ENCODE data around the gene PTPN4.

The PTPN4 gene

DNA sequence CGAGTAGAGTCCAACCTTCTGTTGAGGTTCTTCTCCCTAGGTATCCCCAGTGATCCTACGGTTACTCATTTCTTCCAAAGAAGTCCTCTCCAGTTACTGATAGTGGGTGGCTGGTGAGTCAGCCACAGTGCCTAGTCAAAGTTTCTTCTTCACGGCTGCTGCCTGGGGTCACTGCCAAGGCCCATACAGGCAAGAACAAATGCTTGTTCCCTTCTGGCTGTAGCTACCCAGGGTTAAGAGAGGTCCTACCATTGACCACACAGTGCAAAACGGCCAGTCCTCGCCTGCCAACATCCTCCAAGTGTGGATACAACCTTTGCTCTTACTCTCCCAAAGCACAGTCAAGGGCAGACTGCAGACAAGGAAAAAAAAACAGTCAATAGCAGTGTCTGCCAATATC is 2.9 kb upstream of the PTPN4 start:
- peak; percentile 60 for DNase-seq
- no peak overlapping the region for H2BK15ac ChIP-seq (ENCODE audit: low read depth, poor library complexity, severe bottlenecking)
- H4K8ac ChIP-seq (ENCODE audit: low read length), result no peak overlapping the region
- H3K9ac ChIP-seq (ENCODE audit: low read length), result no peak overlapping the region
- H3K4me2 ChIP-seq (ENCODE audit: low read length, poor library complexity, severe bottlenecking), result no peak overlapping the region
- H3K27me3 ChIP-seq (ENCODE audit: control insufficient read depth in 1 of 2, insufficient read depth in 1 of 2, low read length in 2 of 2), result no peaks in the 10 kb centered on the region
- H2BK5ac ChIP-seq (ENCODE audit: low read depth, low read length, poor library complexity, severe bottlenecking), result no peak overlapping the region
- H3K4me3 ChIP-seq (ENCODE audit: insufficient read depth in 1 of 2, low read depth in 1 of 2, low read length in 2 of 2), result no peak overlapping the region
- peaks cover 1% of the 10 kb centered on the region for H3K79me1 ChIP-seq (replicated peaks; ENCODE audit: low read length, poor library complexity, severe bottlenecking)
- no peak overlapping the region for H3K4ac ChIP-seq (ENCODE audit: low read depth in 1 of 2, low read length in 2 of 2)
- H3K18ac ChIP-seq (ENCODE audit: low read depth in 1 of 2, low read length in 2 of 2), result peak overlapping the region in 1 of 2 experiments; percentile 42
- 82% methylated on average over 5 of the region's 5 CpGs for WGBS
- H2BK120ac ChIP-seq (ENCODE audit: low read depth, low read length), result no peak overlapping the region
- no peak overlapping the region for H3K27ac ChIP-seq (ENCODE audit: low read length, poor library complexity, severe bottlenecking)
- no peaks in the 10 kb centered on the region for H3K36me3 ChIP-seq (ENCODE audit: control insufficient read depth in 1 of 2, insufficient read depth in 2 of 2, low read depth in 1 of 2, low read length in 2 of 2)
- H4K91ac ChIP-seq (ENCODE audit: low read length), result no peak overlapping the region
- H2AFZ ChIP-seq (ENCODE audit: low read depth, low read length), result no peak overlapping the region
- H3K23ac ChIP-seq (ENCODE audit: low read length in 2 of 2), result no peak overlapping the region
- H2AK5ac ChIP-seq (ENCODE audit: low read length, severe bottlenecking), result no peak overlapping the region
- no peak overlapping the region for H3K14ac ChIP-seq (ENCODE audit: low read length in 2 of 2)
- no peaks in the 10 kb centered on the region for H3K9me3 ChIP-seq (ENCODE audit: control insufficient read depth, low read length)
- no peak overlapping the region for H2BK12ac ChIP-seq (ENCODE audit: low read length in 2 of 2)
- H3K4me1 ChIP-seq (ENCODE audit: control insufficient read depth, insufficient read depth, low read depth, low read length), result peaks cover 3% of the 10 kb centered on the region

DNA sequence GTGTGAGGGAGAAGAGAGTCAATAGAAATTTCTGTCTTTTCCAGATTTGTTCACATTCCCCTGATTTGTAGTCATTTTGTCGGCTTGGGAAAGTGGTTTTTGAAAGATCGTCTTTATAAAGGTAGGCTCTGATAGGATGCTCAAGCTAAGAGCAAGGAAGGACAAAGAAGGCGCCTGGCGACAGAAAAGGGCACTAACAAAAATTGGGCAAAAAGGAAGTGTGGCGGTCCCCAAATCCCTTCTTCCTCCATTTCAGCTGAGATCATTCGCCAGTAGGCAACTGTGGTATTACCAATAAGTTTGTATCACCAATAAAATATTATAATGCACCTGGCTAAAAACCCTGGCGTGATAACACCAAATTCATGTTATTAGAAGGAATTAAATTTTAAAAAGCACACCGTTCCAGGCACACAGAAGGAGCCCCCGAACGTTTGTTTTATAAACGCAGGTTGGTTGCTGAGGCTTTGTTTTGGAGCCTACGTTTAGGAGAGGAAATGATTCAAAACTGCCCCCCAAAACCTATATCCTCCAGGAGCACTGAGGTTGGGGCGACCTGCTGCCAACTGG is 756 bp upstream of the PTPN4 start:
- H2AK5ac ChIP-seq (ENCODE audit: low read length, severe bottlenecking), result peak overlapping the region; percentile 35
- peaks cover 3% of the 10 kb centered on the region for H3K4me1 ChIP-seq (ENCODE audit: control insufficient read depth, insufficient read depth, low read depth, low read length)
- peak overlapping the region in 1 of 2 experiments; percentile 74 for H2BK12ac ChIP-seq (ENCODE audit: low read length in 2 of 2)
- H3K79me1 ChIP-seq (replicated peaks; ENCODE audit: low read length, poor library complexity, severe bottlenecking), result peaks cover 1% of the 10 kb centered on the region
- no peaks in the 10 kb centered on the region for H3K27me3 ChIP-seq (ENCODE audit: control insufficient read depth in 1 of 2, insufficient read depth in 1 of 2, low read length in 2 of 2)
- H2BK15ac ChIP-seq (ENCODE audit: low read depth, poor library complexity, severe bottlenecking), result no peak overlapping the region
- no peaks in the 10 kb centered on the region for H3K36me3 ChIP-seq (ENCODE audit: control insufficient read depth in 1 of 2, insufficient read depth in 2 of 2, low read depth in 1 of 2, low read length in 2 of 2)
- peak overlapping the region; percentile 0 to 55 for H3K18ac ChIP-seq (ENCODE audit: low read depth in 1 of 2, low read length in 2 of 2)
- no peak overlapping the region for H3K23ac ChIP-seq (ENCODE audit: low read length in 2 of 2)
- peak overlapping the region; percentile 70 for H4K91ac ChIP-seq (ENCODE audit: low read length)
- peak overlapping the region; percentile 77 to 95 for H3K4me3 ChIP-seq (ENCODE audit: insufficient read depth in 1 of 2, low read depth in 1 of 2, low read length in 2 of 2)
- H3K4ac ChIP-seq (ENCODE audit: low read depth in 1 of 2, low read length in 2 of 2), result peak overlapping the region in 1 of 2 experiments; percentile 91
- H3K27ac ChIP-seq (ENCODE audit: low read length, poor library complexity, severe bottlenecking), result peak overlapping the region; percentile 86
- H2AFZ ChIP-seq (ENCODE audit: low read depth, low read length), result peak overlapping the region; percentile 76
- H3K4me2 ChIP-seq (ENCODE audit: low read length, poor library complexity, severe bottlenecking), result peak overlapping the region; percentile 87
- peak overlapping the region; percentile 95 for H3K9ac ChIP-seq (ENCODE audit: low read length)
- no peaks in the 10 kb centered on the region for H3K9me3 ChIP-seq (ENCODE audit: control insufficient read depth, low read length)
- H4K8ac ChIP-seq (ENCODE audit: low read length), result peak overlapping the region; percentile 91
- no peak for DNase-seq
- 39% methylated on average over 12 of the region's 13 CpGs for WGBS
- no peak overlapping the region for H2BK120ac ChIP-seq (ENCODE audit: low read depth, low read length)
- peak overlapping the region in 1 of 2 experiments; percentile 11 for H3K14ac ChIP-seq (ENCODE audit: low read length in 2 of 2)
- H2BK5ac ChIP-seq (ENCODE audit: low read depth, low read length, poor library complexity, severe bottlenecking), result no peak overlapping the region

DNA sequence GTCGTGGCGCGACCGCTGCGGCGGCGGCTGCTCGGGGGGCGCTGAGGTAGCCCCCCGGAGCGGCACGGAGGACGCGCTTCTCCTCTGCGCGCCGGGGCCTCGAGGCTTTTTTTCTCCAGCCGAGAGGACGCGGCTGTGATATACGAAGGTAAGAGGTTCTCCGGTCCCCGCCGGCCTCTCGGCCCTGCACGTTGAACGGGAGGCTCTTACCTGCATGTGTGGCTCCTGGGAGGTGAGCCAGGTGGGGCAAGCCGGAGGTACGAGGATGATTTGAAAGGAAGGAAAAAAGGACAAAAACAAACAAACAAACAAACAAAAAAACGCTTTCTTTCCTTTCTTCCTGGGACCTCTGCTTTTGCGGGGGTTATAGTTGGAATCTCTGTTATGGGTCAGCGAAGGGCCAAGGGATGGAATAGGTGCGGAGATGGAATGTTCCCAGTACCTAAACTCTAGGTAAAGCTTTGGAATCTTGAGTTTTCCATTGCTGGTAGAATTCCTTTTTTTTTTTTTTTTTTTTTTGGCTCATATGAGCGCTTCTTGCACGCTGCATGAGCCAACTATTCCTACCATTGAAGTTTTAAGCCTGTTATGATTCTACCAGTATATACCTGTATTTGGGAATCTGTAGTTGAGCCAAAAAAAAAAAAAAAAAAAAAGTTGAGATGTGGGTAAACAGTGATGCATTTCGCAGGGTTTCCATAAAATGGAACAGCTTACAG is 674 bp downstream of the PTPN4 start:
- Histone ChIP-seq H2BK12ac (ENCODE audit: low read length in 2 of 2) (peak overlapping the region in 1 of 2 experiments; percentile 37), H2BK120ac (ENCODE audit: low read depth, low read length) (peak overlapping the region; percentile 88), H3K4me3 (ENCODE audit: insufficient read depth in 1 of 2, low read depth in 1 of 2, low read length in 2 of 2) (peak overlapping the region; percentile 77 to 95), H3K4me2 (ENCODE audit: low read length, poor library complexity, severe bottlenecking) (peak overlapping the region; percentile 58), H3K9ac (ENCODE audit: low read length) (peak overlapping the region; percentile 95), H3K4me1 (ENCODE audit: control insufficient read depth, insufficient read depth, low read depth, low read length) (peaks cover 3% of the 10 kb centered on the region), H4K8ac (ENCODE audit: low read length) (peak overlapping the region; percentile 45), H2AFZ (ENCODE audit: low read depth, low read length) (peak overlapping the region; percentile 70), H2BK15ac (ENCODE audit: low read depth, poor library complexity, severe bottlenecking) (peak overlapping the region; percentile 100), H3K9me3 (ENCODE audit: control insufficient read depth, low read length) (no peaks in the 10 kb centered on the region), H3K27ac (ENCODE audit: low read length, poor library complexity, severe bottlenecking) (peak overlapping the region; percentile 57), H3K4ac (ENCODE audit: low read depth in 1 of 2, low read length in 2 of 2) (peak overlapping the region; percentile 24 to 78), H3K36me3 (ENCODE audit: control insufficient read depth in 1 of 2, insufficient read depth in 2 of 2, low read depth in 1 of 2, low read length in 2 of 2) (no peaks in the 10 kb centered on the region), H3K27me3 (ENCODE audit: control insufficient read depth in 1 of 2, insufficient read depth in 1 of 2, low read length in 2 of 2) (no peaks in the 10 kb centered on the region), H2BK5ac (ENCODE audit: low read depth, low read length, poor library complexity, severe bottlenecking) (peak overlapping the region; percentile 15), H2AK5ac (ENCODE audit: low read length, severe bottlenecking) (no peak overlapping the region), H3K23ac (ENCODE audit: low read length in 2 of 2) (peak overlapping the region in 1 of 2 experiments; percentile 51), H3K18ac (ENCODE audit: low read depth in 1 of 2, low read length in 2 of 2) (peak overlapping the region; percentile 34 to 88), H3K14ac (ENCODE audit: low read length in 2 of 2) (no peak overlapping the region), H4K91ac (ENCODE audit: low read length) (peak overlapping the region; percentile 70), H3K79me1 (replicated peaks; ENCODE audit: low read length, poor library complexity, severe bottlenecking) (peaks cover 3% of the 10 kb centered on the region)
- WGBS, result under 1% methylated on average over 15 of the region's 37 CpGs
- DNase-seq, result no peak

DNA sequence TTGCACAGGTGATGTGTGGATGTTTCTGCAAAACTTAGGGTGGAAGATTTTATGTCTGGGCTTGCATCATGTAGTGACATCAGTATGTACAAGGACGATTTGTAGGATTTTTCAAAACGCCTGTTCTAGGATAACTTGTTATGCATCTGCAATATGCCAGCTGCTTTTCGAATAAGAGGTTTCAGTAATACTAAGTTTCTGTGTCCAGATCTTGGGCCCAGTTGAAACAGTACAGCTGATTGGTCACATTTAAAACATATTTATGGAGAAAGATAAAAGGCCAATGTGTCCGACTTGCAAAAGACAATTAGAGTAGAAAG is 1.2 kb downstream of the PTPN4 start:
- Histone ChIP-seq H3K27me3 (ENCODE audit: control insufficient read depth in 1 of 2, insufficient read depth in 1 of 2, low read length in 2 of 2) (no peaks in the 10 kb centered on the region), H3K9ac (ENCODE audit: low read length) (peak overlapping the region; percentile 95), H3K36me3 (ENCODE audit: control insufficient read depth in 1 of 2, insufficient read depth in 2 of 2, low read depth in 1 of 2, low read length in 2 of 2) (no peaks in the 10 kb centered on the region), H3K4me2 (ENCODE audit: low read length, poor library complexity, severe bottlenecking) (peak overlapping the region; percentile 58), H3K4me3 (ENCODE audit: insufficient read depth in 1 of 2, low read depth in 1 of 2, low read length in 2 of 2) (peak overlapping the region in 1 of 2 experiments; percentile 95), H3K27ac (ENCODE audit: low read length, poor library complexity, severe bottlenecking) (no peak overlapping the region), H3K4ac (ENCODE audit: low read depth in 1 of 2, low read length in 2 of 2) (no peak overlapping the region), H3K18ac (ENCODE audit: low read depth in 1 of 2, low read length in 2 of 2) (no peak overlapping the region), H4K91ac (ENCODE audit: low read length) (no peak overlapping the region), H3K23ac (ENCODE audit: low read length in 2 of 2) (no peak overlapping the region), H3K14ac (ENCODE audit: low read length in 2 of 2) (no peak overlapping the region), H2BK12ac (ENCODE audit: low read length in 2 of 2) (no peak overlapping the region), H3K9me3 (ENCODE audit: control insufficient read depth, low read length) (no peaks in the 10 kb centered on the region), H2AK5ac (ENCODE audit: low read length, severe bottlenecking) (no peak overlapping the region), H3K79me1 (replicated peaks; ENCODE audit: low read length, poor library complexity, severe bottlenecking) (peaks cover 3% of the 10 kb centered on the region), H2BK5ac (ENCODE audit: low read depth, low read length, poor library complexity, severe bottlenecking) (no peak overlapping the region), H2BK120ac (ENCODE audit: low read depth, low read length) (no peak overlapping the region), H2AFZ (ENCODE audit: low read depth, low read length) (no peak overlapping the region), H4K8ac (ENCODE audit: low read length) (no peak overlapping the region), H2BK15ac (ENCODE audit: low read depth, poor library complexity, severe bottlenecking) (no peak overlapping the region), H3K4me1 (ENCODE audit: control insufficient read depth, insufficient read depth, low read depth, low read length) (peaks cover 3% of the 10 kb centered on the region)
- peak; percentile 57 for DNase-seq
- 8% methylated on average over 4 of the region's 4 CpGs for WGBS

Data from mesenchymal stem cell (in vitro differentiated cells and primary cell).